ENCODE measurements around the gene EFHC2.
A peak's percentile ranks its signal among the peaks of the same experiment; 100 is the strongest.
"Not testable (repeated sequence)": the region's sequence is repeated elsewhere in the genome, so short reads cannot be mapped to it uniquely, and the experiment has no call there.

EFHC2 gene

DNA sequence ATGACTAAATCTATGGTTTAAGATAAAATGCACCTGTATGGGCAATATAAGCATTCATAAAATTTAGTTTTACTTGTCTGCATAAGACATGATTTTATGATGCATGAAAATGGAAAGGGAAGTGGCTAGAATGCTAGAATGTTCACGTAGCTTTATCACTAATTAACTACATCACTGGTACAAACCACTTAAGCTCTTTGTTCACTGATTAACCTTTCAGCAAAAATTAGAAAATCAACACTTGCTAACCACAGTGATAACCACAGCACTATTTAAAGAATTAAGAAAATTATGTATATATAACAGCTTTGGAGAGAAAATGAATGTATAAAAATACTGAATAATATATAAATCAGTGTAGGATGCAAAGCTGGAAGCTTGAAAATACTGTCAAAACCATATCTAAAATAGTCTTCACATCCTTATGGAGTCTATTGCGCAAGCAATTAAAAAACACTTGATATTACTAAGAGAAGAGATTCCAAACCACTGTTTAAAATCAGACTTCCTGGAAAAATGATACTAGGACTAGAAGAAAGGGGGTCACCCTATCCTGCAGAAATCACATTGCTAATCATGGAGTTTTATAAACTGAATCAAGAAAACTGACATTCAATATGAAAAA lies 51.9 kb downstream of the EFHC2 start:
- no peak for DNase-seq (ENCODE audit: low read depth in 3 of 3)

GRCh38 chrX:44290718-44291117 lies 52.8 kb downstream of the EFHC2 start:
- no peak for DNase-seq (ENCODE audit: low read depth in 3 of 3)

DNA sequence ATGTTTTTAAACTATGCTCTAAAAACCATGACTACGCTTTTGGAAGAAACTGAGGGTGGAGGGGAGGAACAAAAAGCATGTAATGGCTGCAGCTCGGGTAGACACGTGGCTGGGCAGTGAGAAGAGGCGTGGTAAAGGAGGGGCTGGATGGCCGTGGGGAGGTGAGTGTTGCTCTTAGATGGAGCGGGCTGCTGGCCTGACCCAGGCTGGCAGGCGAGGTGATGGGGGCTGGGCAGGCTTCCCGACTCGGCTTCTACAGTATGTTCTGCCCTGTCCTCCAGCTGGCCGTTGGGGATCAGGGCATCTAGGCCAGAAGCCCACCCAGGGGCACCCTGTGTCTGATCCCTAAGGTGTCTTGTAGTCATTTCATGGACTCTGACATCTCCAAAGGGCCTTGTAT lies 60.7 kb downstream of the EFHC2 start:
- DNase-seq (ENCODE audit: low read depth in 3 of 3) = no peak

GRCh38 chrX:44280116-44280515 lies 63.4 kb downstream of the EFHC2 start:
- no peak for DNase-seq (ENCODE audit: low read depth in 3 of 3)

DNA sequence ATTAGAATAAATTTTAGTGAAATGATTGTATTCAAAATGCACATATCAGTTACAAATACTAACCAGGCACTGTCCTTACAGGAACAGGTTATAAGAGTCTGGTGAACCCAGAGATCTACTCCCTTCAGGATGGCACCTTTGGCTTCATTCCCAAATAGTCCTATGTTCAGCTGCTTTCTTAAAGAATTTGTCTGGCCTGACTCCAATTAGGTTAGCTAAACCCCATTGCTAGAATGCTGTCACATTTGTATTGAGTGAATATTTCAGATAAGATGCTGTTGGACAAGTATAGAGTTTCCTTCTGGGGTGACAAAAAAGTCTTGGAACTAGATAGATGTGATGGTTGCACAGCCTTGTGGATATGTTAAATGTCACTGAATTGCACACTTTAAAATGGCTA lies 69.4 kb downstream of the EFHC2 start:
- no peak for DNase-seq (ENCODE audit: low read depth in 3 of 3)

- DNase-seq (ENCODE audit: low read depth in 3 of 3) = no peak
These were observed 75.6 kb downstream of the EFHC2 start for GRCh38 chrX:44267861-44268260.

DNA sequence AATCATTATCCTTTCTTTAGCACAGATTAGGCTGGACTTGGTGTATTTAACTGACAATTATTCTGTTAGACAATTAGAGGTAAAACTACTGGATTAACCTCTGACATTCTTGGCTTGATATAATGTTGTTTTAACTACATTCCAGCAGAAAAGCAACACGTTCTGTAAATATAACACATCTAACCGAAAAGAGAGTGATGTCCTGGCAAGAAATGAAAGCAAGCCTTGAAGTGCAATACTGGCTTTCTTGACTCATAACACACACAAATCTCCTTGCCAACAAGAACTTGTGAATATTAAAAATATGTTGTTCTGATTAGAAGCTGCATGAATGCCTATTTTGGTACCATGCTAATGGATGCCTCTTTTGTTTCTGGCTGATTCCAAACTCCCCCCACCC lies 76.4 kb downstream of the EFHC2 start:
- no peak for DNase-seq (ENCODE audit: low read depth in 3 of 3)

DNA sequence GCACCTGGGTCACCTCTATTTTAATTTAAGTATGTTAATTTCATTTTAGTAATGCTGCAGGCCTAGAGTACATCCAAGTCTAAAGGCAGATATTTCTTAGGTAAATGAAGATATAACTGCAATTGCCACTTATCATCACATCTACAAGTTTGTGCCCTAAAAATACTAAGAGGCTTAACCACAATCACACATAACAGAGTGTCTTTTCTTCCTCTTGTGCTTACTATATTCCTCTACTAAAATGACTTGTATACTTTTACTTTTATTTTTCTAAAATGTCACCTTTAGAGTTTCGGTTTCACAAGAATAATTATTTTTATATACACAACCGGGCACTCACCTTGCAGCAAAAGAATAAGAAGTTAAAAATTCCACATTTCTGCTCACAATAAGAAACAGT lies 77.9 kb downstream of the EFHC2 start:
- DNase-seq (ENCODE audit: low read depth in 3 of 3) = no peak

DNA sequence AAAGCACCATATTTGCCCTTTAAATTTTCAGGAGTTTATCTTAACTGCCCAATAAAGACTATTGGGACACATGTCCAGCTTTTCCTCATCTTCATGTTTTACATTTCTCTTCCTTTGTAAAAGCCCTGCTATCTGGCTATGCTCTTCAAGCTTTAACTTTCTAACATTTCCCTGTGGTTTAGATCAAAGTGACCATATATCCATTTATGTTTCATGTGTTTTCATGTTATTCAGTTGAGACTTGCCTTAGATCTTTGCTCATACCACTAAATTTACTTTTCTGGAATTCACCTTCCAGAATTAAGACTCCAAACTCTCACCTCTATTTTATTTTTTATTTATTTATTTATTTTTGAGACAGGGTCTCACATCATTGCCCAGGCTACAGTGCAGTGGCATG lies 78.5 kb downstream of the EFHC2 start:
- no peak for DNase-seq (ENCODE audit: low read depth in 3 of 3)

- no peak for DNase-seq (ENCODE audit: low read depth in 3 of 3)
These were observed 82.2 kb downstream of the EFHC2 start for GRCh38 chrX:44261286-44261685.

DNA sequence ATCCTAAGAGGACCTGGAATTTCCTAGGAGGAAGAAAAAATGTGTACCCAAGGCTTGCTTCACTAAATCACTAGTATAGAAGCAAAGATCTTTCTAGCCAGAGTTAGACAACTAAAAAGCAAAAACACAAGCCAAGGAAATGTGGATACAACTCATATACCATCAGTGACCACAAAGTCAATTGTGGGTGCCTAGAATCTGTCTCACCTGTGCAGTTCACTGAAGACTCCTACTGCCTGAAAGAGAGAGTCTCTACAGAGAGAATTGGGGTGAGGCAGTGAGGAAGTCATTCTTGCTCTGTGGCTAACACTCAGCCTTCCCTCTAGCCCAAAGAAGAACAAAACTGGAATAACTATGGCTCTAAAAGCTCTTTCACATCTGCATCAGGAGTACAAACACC lies 82.9 kb downstream of the EFHC2 start:
- no peak for DNase-seq (ENCODE audit: low read depth in 3 of 3)

GRCh38 chrX:44255742-44256141 lies 87.7 kb downstream of the EFHC2 start:
- DNase-seq (ENCODE audit: low read depth in 3 of 3) = not testable (repeated sequence)

DNA sequence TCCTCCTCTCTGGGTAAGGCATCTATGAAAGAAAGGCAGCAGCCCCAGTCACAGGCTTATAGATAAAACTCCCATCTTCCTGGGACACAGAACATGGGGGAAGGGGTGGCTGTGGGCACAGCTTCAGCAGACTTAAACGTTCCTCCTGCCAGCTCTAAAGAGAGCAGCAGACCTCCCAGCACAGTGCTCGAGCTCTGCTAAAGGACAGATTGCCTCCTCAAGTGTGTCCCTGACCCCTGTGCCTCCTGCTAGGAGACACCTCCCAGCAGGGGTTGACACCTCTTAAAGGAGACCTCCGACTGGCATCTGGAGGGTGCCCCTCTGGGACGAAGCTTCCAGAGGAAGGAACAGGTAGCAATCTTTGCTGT lies 89.9 kb downstream of the EFHC2 start:
- no peak for DNase-seq (ENCODE audit: low read depth in 3 of 3)

- DNase-seq (ENCODE audit: low read depth in 3 of 3) = peak in 2 of 3 experiments; percentile 5 to 30
These were observed 90.5 kb downstream of the EFHC2 start for GRCh38 chrX:44252688-44253574.

DNA sequence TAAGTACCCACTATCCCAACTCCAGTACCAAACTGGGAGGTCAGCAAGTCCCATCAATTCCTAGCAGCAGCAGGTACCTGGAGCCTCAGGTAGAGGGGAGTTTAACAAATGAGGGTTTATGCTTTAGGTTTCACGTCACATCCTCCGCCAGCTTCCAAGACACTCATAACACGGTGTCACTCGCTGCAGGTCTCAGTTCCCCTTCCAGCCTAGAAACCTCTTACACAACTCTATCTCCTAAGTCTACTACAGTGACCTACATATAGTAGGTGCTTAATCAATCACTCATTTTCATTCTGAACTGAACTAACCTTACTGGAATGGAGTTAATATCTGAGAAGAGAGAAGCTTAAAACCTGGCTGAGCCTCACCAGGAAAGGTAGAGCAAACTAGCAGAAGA lies 96.0 kb downstream of the EFHC2 start:
- DNase-seq (ENCODE audit: low read depth in 3 of 3) = no peak

GRCh38 chrX:44246826-44247225 lies 96.6 kb downstream of the EFHC2 start:
- DNase-seq (ENCODE audit: low read depth in 3 of 3) = no peak

GRCh38 chrX:44245733-44246132 lies 97.7 kb downstream of the EFHC2 start:
- DNase-seq (ENCODE audit: low read depth in 3 of 3) = no peak

GRCh38 chrX:44244008-44244407 lies 99.5 kb downstream of the EFHC2 start:
- DNase-seq (ENCODE audit: low read depth in 3 of 3) = no peak

DNA sequence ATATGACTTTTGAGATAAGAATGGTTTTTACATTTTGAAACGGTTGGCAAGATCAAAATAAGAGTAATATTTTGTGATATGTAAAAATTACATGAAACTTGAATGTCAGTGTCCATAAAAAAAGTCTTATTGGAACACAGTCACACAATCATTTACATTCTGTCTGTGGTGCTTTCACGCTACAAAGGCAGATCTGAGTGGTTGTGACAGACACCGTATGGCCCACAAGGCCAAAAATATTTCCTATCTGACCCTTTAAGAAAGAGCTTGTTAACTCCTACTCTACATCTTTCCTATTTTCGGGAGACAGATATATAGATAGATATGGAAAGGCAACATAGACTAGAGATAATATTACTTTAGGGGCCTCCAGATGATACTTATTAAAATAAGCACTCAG lies 101.9 kb downstream of the EFHC2 start:
- DNase-seq (ENCODE audit: low read depth in 3 of 3) = no peak

DNA sequence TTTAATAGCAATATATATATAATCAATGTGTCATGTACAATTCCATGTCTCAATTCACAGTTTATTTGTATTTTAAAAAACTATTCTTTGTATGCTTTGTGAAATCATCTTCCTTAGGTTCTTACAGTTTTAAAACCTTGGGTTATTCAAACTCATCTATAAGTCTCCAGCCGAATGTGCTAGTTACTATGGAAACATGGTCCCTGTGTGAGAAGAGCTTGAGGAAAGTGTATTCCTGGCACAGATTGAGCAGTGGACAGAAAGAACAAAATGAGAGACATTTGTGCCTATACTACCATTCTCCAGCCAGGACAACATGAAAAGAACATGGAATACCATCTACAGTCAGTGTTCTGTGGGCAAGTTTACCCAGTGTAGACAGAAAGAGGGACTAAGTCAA lies 103.4 kb downstream of the EFHC2 start:
- DNase-seq (ENCODE audit: low read depth in 3 of 3) = no peak

DNA sequence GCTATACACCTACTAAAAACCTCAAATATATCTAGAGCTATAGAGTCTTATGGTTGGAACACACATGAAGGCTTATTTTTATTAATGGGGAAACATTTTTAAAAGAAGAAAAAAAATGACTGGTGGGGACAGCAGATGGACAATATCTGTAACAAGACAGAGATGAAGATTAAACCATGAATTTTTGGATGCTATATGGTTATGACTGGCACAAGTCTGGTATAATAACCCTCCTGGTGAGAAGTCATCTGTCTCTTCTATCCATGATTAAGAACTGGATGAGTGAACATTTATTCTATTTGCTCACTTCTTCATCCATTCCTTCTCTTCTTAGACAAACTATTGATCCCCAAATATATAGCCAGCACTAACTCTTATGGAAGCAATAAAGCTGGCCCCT lies 104.4 kb downstream of the EFHC2 start:
- no peak for DNase-seq (ENCODE audit: low read depth in 3 of 3)

DNA sequence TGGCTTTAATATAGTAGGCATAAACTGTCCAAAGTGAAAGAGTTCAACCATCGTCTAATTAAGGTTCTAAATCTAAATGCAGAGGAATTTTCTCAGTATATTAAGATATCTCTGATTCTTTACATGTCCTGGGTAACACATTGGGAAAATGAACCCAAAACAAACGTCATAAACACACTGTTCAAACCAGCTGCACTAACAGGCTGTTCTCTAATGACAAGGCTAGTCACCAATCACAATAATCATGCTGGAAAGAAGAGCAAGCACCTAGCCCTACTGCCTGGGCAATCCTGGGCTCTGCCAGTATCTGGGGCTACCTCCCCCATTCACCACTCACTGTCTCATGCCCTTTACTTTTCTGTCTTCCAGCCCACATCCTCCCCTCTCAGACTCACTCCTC lies 107.9 kb downstream of the EFHC2 start:
- no peak for DNase-seq (ENCODE audit: low read depth in 3 of 3)

DNA sequence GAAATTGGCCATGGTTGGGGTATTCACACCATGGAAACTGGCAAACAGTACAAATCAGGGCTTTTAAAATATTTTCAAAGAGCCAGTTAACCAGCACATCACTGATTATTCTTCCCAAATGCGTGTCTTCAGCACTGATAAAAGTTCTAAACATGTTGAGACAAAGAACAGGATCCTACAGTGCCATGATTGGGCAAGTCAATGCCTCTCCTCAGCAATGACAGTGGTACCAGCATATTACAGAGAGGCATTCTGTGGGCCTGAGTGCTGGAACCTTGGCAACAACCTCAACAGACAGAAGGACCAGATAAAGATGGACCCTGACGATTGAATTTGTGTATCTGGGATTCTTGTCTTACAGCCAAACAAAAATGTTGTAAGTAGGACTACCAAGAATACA lies 108.9 kb downstream of the EFHC2 start:
- no peak for DNase-seq (ENCODE audit: low read depth in 3 of 3)

GRCh38 chrX:44234116-44234515 lies 109.4 kb downstream of the EFHC2 start:
- no peak for DNase-seq (ENCODE audit: low read depth in 3 of 3)
